Esophagus squamous epithelium (tissue), 5 donors: ENCODE results near the gene LGALS8. TPM values are rescaled to one million over a fixed set of nuclear protein-coding genes. Genes with fewer than 3 reads are reported as not detected.
A peak's percentile ranks its signal among the peaks of the same experiment; 100 is the strongest.

Experiments used
- DNase-seq: peaks from one replicate; lab custom pipeline; 2025; lab: John Stamatoyannopoulos, UW
- H3K27ac ChIP-seq, 4 donors: fragments of 200-600 bp; sonication (generic); one replicate each; pipeline ENCODE4 v1.5.1; 2016 to 2019; ENCODE audit warnings: mild to moderate bottlenecking in 1 of 4
- H3K27me3 ChIP-seq, 4 donors: fragments of 200-600 bp; sonication (generic); 1 replicate in 3 of 4; 2 replicates in 1 of 4; pipeline versions ENCODE4 v1.5.1 to v1.6.0; 2017 to 2021; ENCODE audit warnings: antibody characterized with exemption in 1 of 4
- H3K36me3 ChIP-seq, 3 donors: fragments of 200-600 bp; sonication (generic); one replicate each; pipeline ENCODE4 v1.5.1; 2016 to 2019
- H3K4me1 ChIP-seq, 3 donors: fragments of 200-600 bp; sonication (generic); one replicate each; pipeline ENCODE4 v1.5.1; 2017 to 2019
- H3K4me3 ChIP-seq, 4 donors: fragments of 200-600 bp; sonication (generic); 1 replicate in 3 of 4; 2 replicates in 1 of 4; pipeline ENCODE4 v1.5.1; 2016 to 2019; ENCODE audit warnings: mild to moderate bottlenecking in 2 of 4, moderate library complexity in 1 of 4
- H3K9me3 ChIP-seq, 3 donors: fragments of 200-600 bp; sonication (generic); one replicate each; pipeline ENCODE4 v1.5.1; 2016 to 2019
- POLR2A ChIP-seq, 4 donors: fragments of 450-650 bp; IDR thresholded peaks; one replicate each; pipeline ENCODE4 v1.6.1; 2017; ENCODE audit warnings: antibody characterized with exemption in 4 of 4, mild to moderate bottlenecking in 4 of 4, moderate library complexity in 3 of 4
- WGBS, 2 donors: methylation state at CpG; one replicate each; pipeline ENCODE4 v1.1.5; 2018; 5-methylcytosine and 5-hydroxymethylcytosine counted together
- intact Hi-C: fragments of 100-400 bp; cut with DNase I; formaldehyde crosslinking; loops from one replicate; pipeline ENCODE4 v1.15.0; 2022
- total RNA-seq, 4 donors: library from RNA; depleted of rRNA; stranded (reverse); fragments of >200 nt; gene quantifications; one replicate each; pipeline ENCODE4 v1.1.0, GENCODE V29; 2016
- TF ChIP-seq, protein P1 (sequence below), 6 experiments: fragments of 450-650 bp in 4 of 6; fragments of 200-600 bp in 2 of 6; sonication (generic) in 2 of 6; IDR thresholded peaks; one replicate each; pipeline ENCODE4 v1.5.1; 2016 to 2019; ENCODE audit warnings: antibody characterized with exemption in 6 of 6, mild to moderate bottlenecking in 4 of 6, moderate library complexity in 4 of 6
- donor health status: DM: yes; HTN: yes; CAD: no.

The LGALS8 gene
- total RNA-seq, 4 donors from 2014 or later: 45.2 to 70.6 (median 52.4) TPM

GRCh38 chr1:236522937-236523703 lies 662 bp upstream of the LGALS8 start:
- H3K27ac ChIP-seq: peak overlapping the region; percentile 87 to 95 (median 92)
- no peaks in the 10 kb centered on the region for H3K27me3 ChIP-seq
- H3K9me3 ChIP-seq: no peaks in the 10 kb centered on the region
- peaks cover 0 to 26% (median 0%) of the 10 kb centered on the region in 3 donors for H3K36me3 ChIP-seq
- intact Hi-C loops: no loop called here
- TF ChIP-seq POLR2A (IDR thresholded peaks at IDR 0.05): no peak
- TF ChIP-seq, protein P1, sequence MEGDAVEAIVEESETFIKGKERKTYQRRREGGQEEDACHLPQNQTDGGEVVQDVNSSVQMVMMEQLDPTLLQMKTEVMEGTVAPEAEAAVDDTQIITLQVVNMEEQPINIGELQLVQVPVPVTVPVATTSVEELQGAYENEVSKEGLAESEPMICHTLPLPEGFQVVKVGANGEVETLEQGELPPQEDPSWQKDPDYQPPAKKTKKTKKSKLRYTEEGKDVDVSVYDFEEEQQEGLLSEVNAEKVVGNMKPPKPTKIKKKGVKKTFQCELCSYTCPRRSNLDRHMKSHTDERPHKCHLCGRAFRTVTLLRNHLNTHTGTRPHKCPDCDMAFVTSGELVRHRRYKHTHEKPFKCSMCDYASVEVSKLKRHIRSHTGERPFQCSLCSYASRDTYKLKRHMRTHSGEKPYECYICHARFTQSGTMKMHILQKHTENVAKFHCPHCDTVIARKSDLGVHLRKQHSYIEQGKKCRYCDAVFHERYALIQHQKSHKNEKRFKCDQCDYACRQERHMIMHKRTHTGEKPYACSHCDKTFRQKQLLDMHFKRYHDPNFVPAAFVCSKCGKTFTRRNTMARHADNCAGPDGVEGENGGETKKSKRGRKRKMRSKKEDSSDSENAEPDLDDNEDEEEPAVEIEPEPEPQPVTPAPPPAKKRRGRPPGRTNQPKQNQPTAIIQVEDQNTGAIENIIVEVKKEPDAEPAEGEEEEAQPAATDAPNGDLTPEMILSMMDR (IDR thresholded peaks at IDR 0.05): no peak
- DNase-seq: no peak
- H3K4me1 ChIP-seq: peaks cover 4 to 20% (median 8%) of the 10 kb centered on the region in 3 donors
- 15 to 20% methylated on average over 12 to 14 of the region's 26 CpGs for WGBS, 2 donors
- H3K4me3 ChIP-seq: peak overlapping the region; percentile 69 to 97 (median 84)

DNA sequence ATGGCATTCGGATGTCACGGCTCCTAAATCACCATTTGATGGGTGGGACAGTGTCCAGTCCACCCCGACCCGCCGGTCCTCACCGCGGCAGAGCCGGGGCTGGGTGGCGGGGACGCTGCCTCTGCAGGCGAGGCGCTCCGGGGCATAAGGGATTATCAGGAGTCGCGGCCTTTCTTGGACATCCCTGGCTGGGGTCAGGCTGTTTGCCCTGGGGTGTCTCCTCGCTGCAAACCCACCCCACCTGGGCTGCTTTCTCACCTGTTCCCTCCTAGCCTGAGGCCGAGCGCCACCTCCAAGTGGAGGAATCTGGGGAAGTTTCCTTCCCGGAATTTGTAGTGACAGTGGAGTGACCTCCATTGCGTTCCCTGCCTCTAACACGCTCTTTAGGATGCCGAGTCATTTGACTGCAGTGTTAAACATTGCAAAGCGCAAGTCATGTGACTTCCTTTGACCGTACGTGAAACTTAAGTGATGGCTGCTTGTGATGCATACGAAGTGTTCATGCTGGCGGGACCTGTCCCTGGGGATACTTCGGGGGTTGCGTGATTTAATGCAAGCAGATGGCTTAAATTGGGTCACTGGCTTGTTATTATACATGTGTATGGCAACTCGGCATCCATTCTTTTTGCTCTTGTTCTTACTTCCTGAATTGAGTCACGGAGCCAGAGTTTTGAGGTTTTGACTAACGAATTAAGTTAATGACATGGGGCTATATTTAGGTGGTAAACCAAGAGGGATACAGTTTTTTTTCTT lies 536 bp downstream of the LGALS8 start:
- peaks cover 4 to 20% (median 8%) of the 10 kb centered on the region in 3 donors for H3K4me1 ChIP-seq
- peaks cover 0 to 37% (median 0%) of the 10 kb centered on the region in 3 donors for H3K36me3 ChIP-seq
- intact Hi-C loops: no loop called here
- peak overlapping the region; percentile 87 to 95 (median 92) for H3K27ac ChIP-seq
- peak overlapping the region; percentile 69 to 97 (median 84) for H3K4me3 ChIP-seq
- H3K9me3 ChIP-seq: no peaks in the 10 kb centered on the region
- TF ChIP-seq POLR2A (IDR thresholded peaks at IDR 0.05): peak in 1 of 4 donors; percentile 58
- TF ChIP-seq, protein P1 (IDR thresholded peaks at IDR 0.05): no peak
- H3K27me3 ChIP-seq: no peaks in the 10 kb centered on the region
- 0 to 1% methylated on average over 14 to 15 of the region's 32 CpGs for WGBS, 2 donors
- DNase-seq: no peak

DNA sequence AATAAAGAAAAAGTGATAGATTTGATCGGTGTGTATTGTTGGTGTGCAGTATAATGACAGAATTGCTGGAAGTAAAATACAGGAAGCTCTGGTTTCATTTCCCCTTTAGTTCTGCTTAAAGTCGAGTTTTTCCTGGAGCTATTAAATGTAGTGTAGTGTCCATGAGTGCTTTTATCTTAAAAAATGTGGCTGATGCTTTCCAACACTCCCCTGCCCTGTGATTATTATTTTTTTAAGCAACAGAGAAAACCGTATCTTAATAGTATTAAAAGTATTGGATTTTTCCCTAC lies 1.1 kb downstream of the LGALS8 start:
- Histone ChIP-seq H3K36me3 (peaks cover 0 to 38% (median 0%) of the 10 kb centered on the region in 3 donors), H3K27ac (peak overlapping the region; percentile 87 to 95 (median 92)), H3K4me1 (peaks cover 4 to 20% (median 8%) of the 10 kb centered on the region in 3 donors), H3K27me3 (no peaks in the 10 kb centered on the region), H3K4me3 (peak overlapping the region; percentile 69 to 97 (median 84)), H3K9me3 (no peaks in the 10 kb centered on the region)
- WGBS, 2 donors: 4 to 5% methylated on average over 3 of the region's 3 CpGs
- DNase-seq: no peak
- TF ChIP-seq, protein P1 (IDR thresholded peaks at IDR 0.05): no peak
- TF ChIP-seq POLR2A (IDR thresholded peaks at IDR 0.05): no peak
- intact Hi-C loops: no loop called here

GRCh38 chr1:236526079-236526478 lies 2.3 kb downstream of the LGALS8 start:
- no peak for DNase-seq
- intact Hi-C loops: no loop called here
- H3K4me1 ChIP-seq: peaks cover 4 to 26% (median 8%) of the 10 kb centered on the region in 3 donors
- 78 to 81% methylated on average over 3 of the region's 3 CpGs for whole genome bisulfite sequencing, 2 donors
- H3K9me3 ChIP-seq: no peaks in the 10 kb centered on the region
- H3K27ac ChIP-seq: no peak overlapping the region
- no peaks in the 10 kb centered on the region for H3K27me3 ChIP-seq
- no peak overlapping the region for H3K4me3 ChIP-seq
- TF ChIP-seq, protein P1 (IDR thresholded peaks at IDR 0.05): no peak
- TF ChIP-seq POLR2A (IDR thresholded peaks at IDR 0.05): no peak
- H3K36me3 ChIP-seq: peaks cover 0 to 48% (median 0%) of the 10 kb centered on the region in 3 donors

- Histone ChIP-seq H3K27ac (no peak overlapping the region), H3K27me3 (no peaks in the 10 kb centered on the region), H3K36me3 (peaks cover 0 to 70% (median 0%) of the 10 kb centered on the region in 3 donors), H3K4me3 (no peak overlapping the region), H3K4me1 (peaks cover 0 to 37% (median 4%) of the 10 kb centered on the region in 3 donors), H3K9me3 (no peaks in the 10 kb centered on the region)
- no peak for DNase-seq
- 73 to 75% methylated on average over 1 of the region's 1 CpG for WGBS, 2 donors
- no peak for TF ChIP-seq POLR2A (IDR thresholded peaks at IDR 0.05)
- TF ChIP-seq, protein P1 (IDR thresholded peaks at IDR 0.05): no peak
- intact Hi-C loops: no loop called here
Measured at GRCh38 chr1:236530286-236530685, 6.5 kb downstream of the LGALS8 start.
